ENCODE results near the gene PSMD14. TPM values are rescaled to one million over a fixed set of nuclear protein-coding genes. Genes with fewer than 3 reads are reported as not detected.

PSMD14 gene
- total and polyA plus RNA-seq, 7 experiments from 2014 or later: 13.2 to 69.5 (median 25.1) TPM

GRCh38 chr2:161382747-161383146 is 74.5 kb downstream of the PSMD14 start:
- Mint-ChIP-seq H3K27ac (no peak overlapping the region), H3K36me3 (peaks cover 0 to 34% (median 11%) of the 10 kb centered on the region in 5 donors), H3K4me3 (no peak overlapping the region), H3K9me3 (no peaks in the 10 kb centered on the region), H3K27me3 (no peaks in the 10 kb centered on the region), H3K4me1 (peaks cover 5 to 27% (median 13%) of the 10 kb centered on the region in 7 donors)
- ChIA-PET CTCF (no interaction called here), POLR2A (no interaction called here)
- peaks cover 8% of the 10 kb centered on the region in 2 donors for H3K4me1 ChIP-seq (ENCODE audit: control insufficient read depth in 2 of 2, insufficient read depth in 2 of 2, low read length in 2 of 2)
- no peak for ATAC-seq
- no peaks in the 10 kb centered on the region for H3K27me3 ChIP-seq (ENCODE audit: control insufficient read depth in 2 of 2, insufficient read depth in 2 of 2, low read length in 2 of 2)
- H3K36me3 ChIP-seq (ENCODE audit: control insufficient read depth in 2 of 3, insufficient read depth in 3 of 3, low read length in 3 of 3): peaks cover 0 to 5% (median 0%) of the 10 kb centered on the region in 3 experiments
- intact Hi-C loops (cut with micrococcal nuclease): loop anchor here in 1 of 2 donors (5.0 kb wide), 1 partner anchor 35 kb away; no protein-coding TSS in a partner anchor
- no peaks in the 10 kb centered on the region for H3K9me3 ChIP-seq (ENCODE audit: control insufficient read depth in 2 of 3, low read length in 3 of 3)
- H3K4me3 ChIP-seq (ENCODE audit: low read length): no peak overlapping the region
- no peak for DNase-seq
- no peak overlapping the region for H3K27ac ChIP-seq (ENCODE audit: low read depth, low read length)

GRCh38 chr2:161384864-161385263 is 76.6 kb downstream of the PSMD14 start:
- intact Hi-C loops (cut with micrococcal nuclease): loop anchor here in 1 of 2 donors (1.0 to 5.0 kb wide), 4 partner anchors 38 to 932 kb away; partner anchors contain the start of genes IFIH1 and PSMD14
- Mint-ChIP-seq H3K36me3 (peaks cover 0 to 27% (median 16%) of the 10 kb centered on the region in 5 donors), H3K27me3 (no peaks in the 10 kb centered on the region), H3K27ac (peak overlapping the region in 3 of 9 donors; percentile 30 to 41 (median 37)), H3K4me1 (peaks cover 0 to 30% (median 13%) of the 10 kb centered on the region in 7 donors), H3K9me3 (no peaks in the 10 kb centered on the region), H3K4me3 (peak overlapping the region in 2 of 10 donors; percentile 30 to 49)
- ChIA-PET POLR2A (interaction anchor here (0.6 kb wide), 1 partner anchor 335 kb away, joined by 3 read pairs; no protein-coding TSS in a partner anchor), CTCF (no interaction called here)
- DNase-seq (peak in 6 of 9 donors; percentile 8 to 49 (median 36)), ATAC-seq (peak; percentile 78)
- H3K9me3 ChIP-seq (ENCODE audit: control insufficient read depth in 2 of 3, low read length in 3 of 3): no peaks in the 10 kb centered on the region
- no peaks in the 10 kb centered on the region for H3K27me3 ChIP-seq (ENCODE audit: control insufficient read depth in 2 of 2, insufficient read depth in 2 of 2, low read length in 2 of 2)
- H3K36me3 ChIP-seq (ENCODE audit: control insufficient read depth in 2 of 3, insufficient read depth in 3 of 3, low read length in 3 of 3): peaks cover 0 to 5% (median 0%) of the 10 kb centered on the region in 3 experiments
- H3K27ac ChIP-seq (ENCODE audit: low read depth, low read length): no peak overlapping the region
- H3K4me3 ChIP-seq (ENCODE audit: low read length): no peak overlapping the region
- H3K4me1 ChIP-seq (ENCODE audit: control insufficient read depth in 2 of 2, insufficient read depth in 2 of 2, low read length in 2 of 2): peaks cover 8% of the 10 kb centered on the region in 2 donors

- ATAC-seq: no peak
- H3K9me3 Mint-ChIP-seq: no peaks in the 10 kb centered on the region
- Histone ChIP-seq H3K27me3 (ENCODE audit: control insufficient read depth in 2 of 2, insufficient read depth in 2 of 2, low read length in 2 of 2) (no peaks in the 10 kb centered on the region), H3K9me3 (ENCODE audit: control insufficient read depth in 2 of 3, low read length in 3 of 3) (no peaks in the 10 kb centered on the region), H3K36me3 (ENCODE audit: control insufficient read depth in 2 of 3, insufficient read depth in 3 of 3, low read length in 3 of 3) (peaks cover 0 to 5% (median 0%) of the 10 kb centered on the region in 3 experiments), H3K4me3 (ENCODE audit: low read length) (no peak overlapping the region), H3K27ac (ENCODE audit: low read depth, low read length) (no peak overlapping the region), H3K4me1 (ENCODE audit: control insufficient read depth in 2 of 2, insufficient read depth in 2 of 2, low read length in 2 of 2) (peaks cover 8% of the 10 kb centered on the region in 2 donors)
- no peaks in the 10 kb centered on the region for H3K27me3 Mint-ChIP-seq
- intact Hi-C loops (cut with micrococcal nuclease): loop anchor here in 1 of 2 donors (5.0 kb wide), 2 partner anchors 144 to 931 kb away; partner anchors contain the start of gene IFIH1
- peak overlapping the region in 1 of 9 donors; percentile 38 for H3K27ac Mint-ChIP-seq
- peaks cover 0 to 36% (median 13%) of the 10 kb centered on the region in 7 donors for H3K4me1 Mint-ChIP-seq
- DNase-seq: no peak
- H3K4me3 Mint-ChIP-seq: peak overlapping the region in 1 of 10 donors; percentile 37
- ChIA-PET CTCF (no interaction called here), POLR2A (no interaction called here)
- peaks cover 0 to 33% (median 16%) of the 10 kb centered on the region in 5 donors for H3K36me3 Mint-ChIP-seq
Observed at GRCh38 chr2:161386228-161386824, 78.1 kb downstream of the PSMD14 start.

GRCh38 chr2:161388146-161388779 is 80.0 kb downstream of the PSMD14 start:
- Mint-ChIP-seq H3K36me3 (peaks cover 0 to 43% (median 26%) of the 10 kb centered on the region in 5 donors), H3K4me1 (peaks cover 0 to 32% (median 13%) of the 10 kb centered on the region in 7 donors), H3K27ac (no peak overlapping the region), H3K9me3 (no peaks in the 10 kb centered on the region), H3K4me3 (no peak overlapping the region), H3K27me3 (no peaks in the 10 kb centered on the region)
- intact Hi-C loops (cut with micrococcal nuclease): loop anchor here in 1 of 2 donors (5.0 kb wide), 2 partner anchors 146 to 929 kb away; partner anchors contain the start of gene IFIH1
- CTCF ChIA-PET: no interaction called here
- POLR2A ChIA-PET: no interaction called here
- Histone ChIP-seq H3K27me3 (ENCODE audit: control insufficient read depth in 2 of 2, insufficient read depth in 2 of 2, low read length in 2 of 2) (no peaks in the 10 kb centered on the region), H3K9me3 (ENCODE audit: control insufficient read depth in 2 of 3, low read length in 3 of 3) (no peaks in the 10 kb centered on the region), H3K27ac (ENCODE audit: low read depth, low read length) (no peak overlapping the region), H3K36me3 (ENCODE audit: control insufficient read depth in 2 of 3, insufficient read depth in 3 of 3, low read length in 3 of 3) (peaks cover 0 to 12% (median 0%) of the 10 kb centered on the region in 3 experiments), H3K4me1 (ENCODE audit: control insufficient read depth in 2 of 2, insufficient read depth in 2 of 2, low read length in 2 of 2) (peaks cover 8% of the 10 kb centered on the region in 2 donors), H3K4me3 (ENCODE audit: low read length) (no peak overlapping the region)
- ATAC-seq: no peak
- no peak for DNase-seq

GRCh38 chr2:161391737-161392506 is 83.7 kb downstream of the PSMD14 start:
- ATAC-seq (no peak), DNase-seq (no peak)
- Histone ChIP-seq H3K27ac (ENCODE audit: low read depth, low read length) (no peak overlapping the region), H3K4me3 (ENCODE audit: low read length) (no peak overlapping the region), H3K9me3 (ENCODE audit: control insufficient read depth in 2 of 3, low read length in 3 of 3) (no peaks in the 10 kb centered on the region), H3K27me3 (ENCODE audit: control insufficient read depth in 2 of 2, insufficient read depth in 2 of 2, low read length in 2 of 2) (no peaks in the 10 kb centered on the region), H3K36me3 (ENCODE audit: control insufficient read depth in 2 of 3, insufficient read depth in 3 of 3, low read length in 3 of 3) (peaks cover 0 to 25% (median 4%) of the 10 kb centered on the region in 3 experiments), H3K4me1 (ENCODE audit: control insufficient read depth in 2 of 2, insufficient read depth in 2 of 2, low read length in 2 of 2) (no peaks in the 10 kb centered on the region)
- H3K27me3 Mint-ChIP-seq: no peaks in the 10 kb centered on the region
- intact Hi-C loops (cut with micrococcal nuclease): no loop called here
- ChIA-PET POLR2A (no interaction called here), CTCF (no interaction called here)
- H3K4me1 Mint-ChIP-seq: peaks cover 0 to 10% (median 0%) of the 10 kb centered on the region in 7 donors
- H3K36me3 Mint-ChIP-seq: peaks cover 9 to 58% (median 47%) of the 10 kb centered on the region in 5 donors
- no peak overlapping the region for H3K27ac Mint-ChIP-seq
- H3K4me3 Mint-ChIP-seq: no peak overlapping the region
- peaks cover 0 to 2% (median 0%) of the 10 kb centered on the region in 11 donors for H3K9me3 Mint-ChIP-seq

- Mint-ChIP-seq H3K4me3 (no peak overlapping the region), H3K4me1 (no peaks in the 10 kb centered on the region), H3K36me3 (peaks cover 18 to 56% (median 51%) of the 10 kb centered on the region in 5 donors), H3K27ac (no peak overlapping the region), H3K9me3 (peaks cover 0 to 5% (median 0%) of the 10 kb centered on the region in 11 donors), H3K27me3 (no peaks in the 10 kb centered on the region)
- H3K4me1 ChIP-seq (ENCODE audit: control insufficient read depth in 2 of 2, insufficient read depth in 2 of 2, low read length in 2 of 2): no peaks in the 10 kb centered on the region
- POLR2A ChIA-PET: no interaction called here
- peaks cover 0 to 17% (median 3%) of the 10 kb centered on the region in 3 experiments for H3K36me3 ChIP-seq (ENCODE audit: control insufficient read depth in 2 of 3, insufficient read depth in 3 of 3, low read length in 3 of 3)
- H3K27ac ChIP-seq (ENCODE audit: low read depth, low read length): no peak overlapping the region
- no peak for ATAC-seq
- H3K27me3 ChIP-seq (ENCODE audit: control insufficient read depth in 2 of 2, insufficient read depth in 2 of 2, low read length in 2 of 2): no peaks in the 10 kb centered on the region
- no peak for DNase-seq
- no peak overlapping the region for H3K4me3 ChIP-seq (ENCODE audit: low read length)
- intact Hi-C loops (cut with micrococcal nuclease): no loop called here
- no peaks in the 10 kb centered on the region for H3K9me3 ChIP-seq (ENCODE audit: control insufficient read depth in 2 of 3, low read length in 3 of 3)
- CTCF ChIA-PET: no interaction called here
Observed at GRCh38 chr2:161400076-161400475, 91.9 kb downstream of the PSMD14 start.
